Measurements from ENCODE around the gene MAX.
"Not testable (repeated sequence)": the region's sequence is repeated elsewhere in the genome, so short reads cannot be mapped to it uniquely, and the experiment has no call there.

- not testable (repeated sequence) for TF ChIP-seq CTCF, MYC, MAX (IDR thresholded peaks at IDR 0.05; ENCODE audit: low read depth, low read length)
These were observed 71.0 kb downstream of the MAX start for GRCh38 chr14:65031321-65031720.

All from NB4 (cell line).